Activated T-helper 2 cell treated with anti-CD3 and anti-CD28 coated beads, Interferon-gamma antibody, Interleukin-2, Interleukin-4, amounts not matched to agents 10 μg/mL and 5 μg/mL and 100 μg/mL, durations not matched to agents 14 hours and 24 hours and 36 hours (primary cell): ENCODE measurements around the gene MARCHF3. TPM values are rescaled to one million over a fixed set of nuclear protein-coding genes. Genes with fewer than 3 reads are reported as not detected.
"Not testable (repeated sequence)": the region's sequence is repeated elsewhere in the genome, so short reads cannot be mapped to it uniquely, and the experiment has no call there.

ENCODE experiments used
- DNase-seq: peaks from one replicate; pipeline ENCODE4 v3.0.0; 2021; ENCODE audit warnings: low spot score
- H3K27ac Mint-ChIP-seq: one replicate; pipeline ENCODE4 v1.8.0; 2021; ENCODE audit warnings: mixed read lengths
- H3K27me3 Mint-ChIP-seq: one replicate; pipeline ENCODE4 v1.8.0; 2021; ENCODE audit warnings: low read depth, mixed read lengths
- H3K36me3 Mint-ChIP-seq: one replicate; pipeline ENCODE4 v1.8.0; 2021; ENCODE audit warnings: low read depth, mixed read lengths
- H3K4me1 Mint-ChIP-seq: one replicate; pipeline ENCODE4 v1.8.0; 2021; ENCODE audit warnings: low read depth, mixed read lengths
- H3K4me3 Mint-ChIP-seq: one replicate; pipeline ENCODE4 v1.8.0; 2021; ENCODE audit warnings: low read depth, mild to moderate bottlenecking, moderate library complexity, mixed read lengths
- H3K9me3 Mint-ChIP-seq: one replicate; pipeline ENCODE4 v1.8.0; 2021; ENCODE audit warnings: mixed read lengths
- intact Hi-C: fragments of 100-400 bp; cut with micrococcal nuclease; formaldehyde crosslinking; loops from one replicate; pipeline ENCODE4 v1.15.1; 2023
- total RNA-seq: library from RNA; stranded (reverse); gene quantifications from 2 replicates; pipeline ENCODE4 v1.2.3, GENCODE V29; 2022

MARCHF3 gene
- total RNA-seq, 1 donor from 2014 or later: 1.9 TPM

DNA sequence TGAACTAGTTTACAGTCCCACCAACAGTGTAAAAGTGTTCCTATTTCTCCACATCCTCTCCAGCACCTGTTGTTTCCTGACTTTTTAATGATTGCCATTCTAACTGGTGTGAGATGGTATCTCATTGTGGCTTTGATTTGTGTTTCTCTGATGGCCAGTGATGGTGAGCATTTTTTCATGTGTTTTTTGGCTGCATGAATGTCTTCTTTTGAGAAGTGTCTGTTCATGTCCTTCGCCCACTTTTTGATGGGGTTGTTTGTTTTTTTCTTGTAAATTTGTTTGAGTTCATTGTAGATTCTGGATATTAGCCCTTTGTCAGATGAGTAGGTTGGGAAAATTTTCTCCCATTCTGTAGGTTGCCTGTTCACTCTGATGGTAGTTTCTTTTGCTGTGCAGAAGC lies 126.0 kb downstream of the MARCHF3 start:
- H3K36me3 Mint-ChIP-seq, intact Hi-C loops, H3K27me3 Mint-ChIP-seq, DNase-seq, H3K4me1 Mint-ChIP-seq, H3K27ac Mint-ChIP-seq, H3K4me3 Mint-ChIP-seq, H3K9me3 Mint-ChIP-seq: not testable (repeated sequence)

- no peaks in the 10 kb centered on the region for H3K36me3 Mint-ChIP-seq
- H3K4me3 Mint-ChIP-seq: no peak overlapping the region
- H3K27me3 Mint-ChIP-seq: no peaks in the 10 kb centered on the region
- no peak for DNase-seq
- H3K4me1 Mint-ChIP-seq: no peaks in the 10 kb centered on the region
- H3K27ac Mint-ChIP-seq: no peak overlapping the region
- intact Hi-C loops: no loop called here
- H3K9me3 Mint-ChIP-seq: no peaks in the 10 kb centered on the region
Observed at GRCh38 chr5:126900796-126901195, 129.6 kb downstream of the MARCHF3 start.

DNA sequence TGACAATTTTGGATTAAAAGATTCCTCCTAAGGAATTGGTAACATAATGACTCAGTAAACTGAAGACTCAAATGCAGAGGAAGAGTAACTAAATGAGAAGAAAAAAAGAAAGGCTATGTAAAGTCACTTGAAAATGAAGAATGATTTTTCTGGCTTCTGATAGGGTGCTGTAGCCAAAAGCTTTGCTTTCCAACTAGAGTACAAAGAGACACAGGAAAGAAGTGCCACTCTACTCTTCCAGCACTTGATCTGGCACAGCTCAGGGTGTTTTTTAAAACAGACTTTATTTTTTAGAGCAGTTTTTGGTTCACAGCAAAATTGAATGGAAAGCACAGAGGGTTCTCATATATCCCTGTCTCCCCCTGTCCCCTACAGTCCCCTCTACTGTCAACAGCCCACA lies 130.9 kb downstream of the MARCHF3 start:
- intact Hi-C loops: no loop called here
- H3K9me3 Mint-ChIP-seq: no peaks in the 10 kb centered on the region

GRCh38 chr5:126897851-126898630 lies 132.3 kb downstream of the MARCHF3 start:
- Mint-ChIP-seq H3K27me3 (no peaks in the 10 kb centered on the region), H3K36me3 (no peaks in the 10 kb centered on the region)
- no peak for DNase-seq

More for the DNA sequence above, 130.9 kb downstream of the MARCHF3 start:
- DNase-seq: no peak
- H3K4me1 Mint-ChIP-seq: no peaks in the 10 kb centered on the region
- no peak overlapping the region for H3K27ac Mint-ChIP-seq
- H3K4me3 Mint-ChIP-seq: no peak overlapping the region
- no peaks in the 10 kb centered on the region for H3K27me3 Mint-ChIP-seq
- no peaks in the 10 kb centered on the region for H3K36me3 Mint-ChIP-seq

DNA sequence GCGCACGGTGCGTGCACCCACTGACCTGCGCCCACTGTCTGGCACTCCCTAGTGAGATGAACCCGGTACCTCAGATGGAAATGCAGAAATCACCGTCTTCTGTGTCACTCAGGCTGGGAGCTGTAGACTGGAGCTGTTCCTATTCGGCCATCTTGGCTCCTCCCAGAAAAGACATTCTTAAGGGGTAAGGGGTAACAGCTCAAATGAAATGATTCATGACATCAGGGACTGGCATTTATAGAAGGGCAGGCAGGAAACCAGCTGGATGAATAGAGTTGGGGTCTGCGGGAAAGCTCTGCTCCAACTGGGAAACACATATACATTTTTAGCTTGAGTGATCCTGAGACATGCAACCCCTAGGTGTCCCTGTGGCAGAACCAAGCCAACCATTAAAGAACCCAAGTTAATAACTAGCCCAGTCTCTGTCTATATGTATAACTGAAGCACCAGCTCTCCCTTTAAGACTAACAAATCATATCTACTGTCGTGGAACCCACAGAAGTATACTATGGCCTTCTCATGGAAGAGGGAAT lies 134.1 kb downstream of the MARCHF3 start:
- no peak overlapping the region for H3K27ac Mint-ChIP-seq
- intact Hi-C loops: no loop called here
- no peaks in the 10 kb centered on the region for H3K27me3 Mint-ChIP-seq
- no peaks in the 10 kb centered on the region for H3K4me1 Mint-ChIP-seq
- no peak for DNase-seq
- H3K4me3 Mint-ChIP-seq: no peak overlapping the region
- no peaks in the 10 kb centered on the region for H3K9me3 Mint-ChIP-seq
- H3K36me3 Mint-ChIP-seq: no peaks in the 10 kb centered on the region

More at GRCh38 chr5:126897851-126898630, 132.3 kb downstream of the MARCHF3 start:
- Mint-ChIP-seq H3K27ac (no peak overlapping the region), H3K4me3 (no peak overlapping the region), H3K4me1 (no peaks in the 10 kb centered on the region), H3K9me3 (no peaks in the 10 kb centered on the region)
- intact Hi-C loops: no loop called here

DNA sequence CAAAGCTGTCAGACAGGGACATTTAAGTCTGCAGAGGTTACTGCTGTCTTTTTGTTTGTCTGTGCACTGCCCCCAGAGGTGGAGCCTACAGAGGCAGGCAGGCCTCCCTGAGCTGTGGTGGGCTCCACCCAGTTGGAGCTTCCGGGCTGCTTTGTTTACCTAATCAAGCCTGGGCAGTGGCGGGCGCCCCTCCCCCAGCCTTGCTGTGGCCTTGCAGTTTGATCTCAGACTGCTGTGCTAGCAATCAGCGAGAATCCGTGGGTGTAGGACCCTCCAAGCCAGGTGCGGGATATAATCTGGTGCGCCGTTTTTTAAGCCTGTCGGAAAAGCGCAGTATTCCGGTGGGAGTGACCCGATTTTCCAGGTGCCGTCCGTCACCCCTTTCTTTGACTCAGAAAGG lies 134.6 kb downstream of the MARCHF3 start:
- H3K27me3 Mint-ChIP-seq, H3K27ac Mint-ChIP-seq, H3K4me1 Mint-ChIP-seq, DNase-seq, H3K9me3 Mint-ChIP-seq, H3K36me3 Mint-ChIP-seq, intact Hi-C loops, H3K4me3 Mint-ChIP-seq: not testable (repeated sequence)

- intact Hi-C loops, H3K4me1 Mint-ChIP-seq, H3K27me3 Mint-ChIP-seq, H3K4me3 Mint-ChIP-seq, H3K36me3 Mint-ChIP-seq, DNase-seq, H3K9me3 Mint-ChIP-seq, H3K27ac Mint-ChIP-seq: not testable (repeated sequence)
Observed at GRCh38 chr5:126890414-126890813, 139.9 kb downstream of the MARCHF3 start.

GRCh38 chr5:126888175-126888574 lies 142.2 kb downstream of the MARCHF3 start:
- intact Hi-C loops: no loop called here
- H3K36me3 Mint-ChIP-seq: no peaks in the 10 kb centered on the region
- H3K4me3 Mint-ChIP-seq: no peak overlapping the region

GRCh38 chr5:126884269-126884819 lies 146.0 kb downstream of the MARCHF3 start:
- DNase-seq: no peak
- H3K27ac Mint-ChIP-seq: no peak overlapping the region
- no peaks in the 10 kb centered on the region for H3K9me3 Mint-ChIP-seq
- H3K4me3 Mint-ChIP-seq: no peak overlapping the region
- intact Hi-C loops: no loop called here
- H3K36me3 Mint-ChIP-seq: no peaks in the 10 kb centered on the region
- no peaks in the 10 kb centered on the region for H3K27me3 Mint-ChIP-seq
- H3K4me1 Mint-ChIP-seq: no peaks in the 10 kb centered on the region

More at GRCh38 chr5:126888175-126888574, 142.2 kb downstream of the MARCHF3 start:
- Mint-ChIP-seq H3K9me3 (no peaks in the 10 kb centered on the region), H3K27me3 (no peaks in the 10 kb centered on the region), H3K4me1 (no peaks in the 10 kb centered on the region), H3K27ac (no peak overlapping the region)
- DNase-seq: no peak

DNA sequence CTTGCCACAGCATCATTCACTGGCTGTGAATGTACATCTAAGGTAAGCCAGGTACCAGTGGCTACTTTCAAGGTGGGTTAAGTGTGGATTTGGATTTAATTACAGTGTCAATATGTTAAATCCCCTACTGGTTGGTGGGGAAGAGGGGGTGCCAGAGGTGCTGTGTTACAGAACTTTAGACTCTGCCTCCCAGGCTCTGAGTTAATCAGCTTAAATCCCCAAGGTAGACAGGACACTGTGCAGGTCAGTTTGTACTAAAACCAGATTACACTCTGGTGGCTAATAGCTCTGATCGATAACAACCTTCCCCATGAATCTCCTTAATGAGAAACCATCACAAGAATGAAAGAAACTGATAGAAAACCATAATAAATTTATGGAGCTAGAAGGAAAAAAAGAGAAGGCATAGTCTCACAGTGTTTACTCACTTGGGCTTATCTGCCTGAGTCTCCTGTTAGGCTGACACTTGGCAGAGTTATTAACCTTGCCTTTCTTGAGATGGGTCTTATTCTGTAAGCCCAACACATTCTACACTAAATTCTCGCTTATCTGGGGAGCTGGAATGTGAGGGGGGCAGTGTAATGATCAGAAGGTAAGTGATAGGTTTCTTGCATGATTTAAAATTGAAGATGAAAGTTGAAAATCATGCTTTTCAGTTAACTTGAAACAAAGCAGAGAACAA lies 146.7 kb downstream of the MARCHF3 start:
- Mint-ChIP-seq H3K9me3 (no peaks in the 10 kb centered on the region), H3K4me3 (no peak overlapping the region), H3K36me3 (no peaks in the 10 kb centered on the region), H3K27me3 (no peaks in the 10 kb centered on the region), H3K4me1 (no peaks in the 10 kb centered on the region), H3K27ac (no peak overlapping the region)
- intact Hi-C loops: no loop called here
- no peak for DNase-seq

- no peak overlapping the region for H3K27ac Mint-ChIP-seq
- no peak for DNase-seq
- no peaks in the 10 kb centered on the region for H3K9me3 Mint-ChIP-seq
- intact Hi-C loops: no loop called here
- no peaks in the 10 kb centered on the region for H3K27me3 Mint-ChIP-seq
- H3K4me1 Mint-ChIP-seq: no peaks in the 10 kb centered on the region
- H3K36me3 Mint-ChIP-seq: no peaks in the 10 kb centered on the region
- no peak overlapping the region for H3K4me3 Mint-ChIP-seq
Observed at GRCh38 chr5:126881821-126882600, 148.3 kb downstream of the MARCHF3 start.

GRCh38 chr5:126878634-126879033 lies 151.7 kb downstream of the MARCHF3 start:
- no peaks in the 10 kb centered on the region for H3K27me3 Mint-ChIP-seq

More at GRCh38 chr5:126878634-126879033, 151.7 kb downstream of the MARCHF3 start:
- DNase-seq: no peak
- no peaks in the 10 kb centered on the region for H3K36me3 Mint-ChIP-seq
- H3K4me3 Mint-ChIP-seq: no peak overlapping the region
- no peaks in the 10 kb centered on the region for H3K9me3 Mint-ChIP-seq
- intact Hi-C loops: no loop called here
- no peaks in the 10 kb centered on the region for H3K4me1 Mint-ChIP-seq
- H3K27ac Mint-ChIP-seq: no peak overlapping the region
